MM.1S (cell line): Measurements from ENCODE around the gene CNGB1.
"Not testable (repeated sequence)": the region's sequence is repeated elsewhere in the genome, so short reads cannot be mapped to it uniquely, and the experiment has no call there.

Experiments used
- DNase-seq: peaks from one replicate; pipeline ENCODE4 v3.0.0-alpha.2; 2015
- H2AFZ ChIP-seq: fragments of 300-600 bp; sonication (generic); 2 replicates; pipeline ENCODE4 v1.6.0; 2016; ENCODE audit warnings: antibody characterized with exemption, low read length
- H3F3A ChIP-seq: fragments of 300-600 bp; sonication (generic); 2 replicates; pipeline ENCODE4 v1.6.1; 2016; ENCODE audit warnings: mild to moderate bottlenecking, antibody characterized with exemption, low read length, moderate library complexity, mixed read lengths; ENCODE audit not compliant: insufficient read depth
- H3K27ac ChIP-seq: fragments of 300-600 bp; sonication (generic); 2 replicates; pipeline ENCODE4 v1.5.1; 2016; ENCODE audit warnings: mild to moderate bottlenecking, low read length
- H3K27me3 ChIP-seq: fragments of 300-600 bp; sonication (generic); replicated peaks from 2 replicates; pipeline ENCODE4 v1.6.0; 2016; ENCODE audit warnings: low read length; ENCODE audit not compliant: insufficient read depth
- H3K36me3 ChIP-seq: fragments of 300-600 bp; sonication (generic); replicated peaks from 2 replicates; pipeline ENCODE4 v1.6.1; 2016; ENCODE audit warnings: mild to moderate bottlenecking, low read length, mixed read lengths; ENCODE audit not compliant: insufficient read depth
- H3K4me1 ChIP-seq: fragments of 300-600 bp; sonication (generic); 2 replicates; pipeline ENCODE4 v1.6.1; 2016; ENCODE audit warnings: low read length, mixed read lengths
- H3K4me2 ChIP-seq: fragments of 300-600 bp; sonication (generic); 2 replicates; pipeline ENCODE4 v1.6.0; 2016; ENCODE audit warnings: low read depth, low read length
- H3K4me3 ChIP-seq: fragments of 300-600 bp; sonication (generic); 2 replicates; pipeline ENCODE4 v1.5.1; 2016; ENCODE audit warnings: low read length, mixed read lengths
- H3K79me2 ChIP-seq: fragments of 300-600 bp; sonication (generic); 2 replicates; pipeline ENCODE4 v1.6.1; 2016; ENCODE audit warnings: mixed run types, low read length, mixed read lengths
- H3K9ac ChIP-seq: fragments of 300-600 bp; sonication (generic); 2 replicates; pipeline ENCODE4 v1.6.1; 2016; ENCODE audit warnings: low read length, mixed read lengths
- H3K9me2 ChIP-seq: fragments of 300-600 bp; sonication (generic); replicated peaks from 2 replicates; pipeline ENCODE4 v1.6.1; 2016; ENCODE audit warnings: mild to moderate bottlenecking, low read length, mixed read lengths; ENCODE audit not compliant: insufficient read depth
- H3K9me3 ChIP-seq: fragments of 300-600 bp; sonication (generic); replicated peaks from 2 replicates; pipeline ENCODE4 v1.6.1; 2016; ENCODE audit warnings: mild to moderate bottlenecking, low read length, mixed read lengths; ENCODE audit not compliant: insufficient read depth
- H4K20me1 ChIP-seq: fragments of 300-600 bp; sonication (generic); 2 replicates; pipeline ENCODE4 v1.6.1; 2016; ENCODE audit warnings: mild to moderate bottlenecking, low read length, moderate library complexity, mixed read lengths; ENCODE audit not compliant: insufficient read depth
- EZH2 ChIP-seq: fragments of 300-600 bp; sonication (generic); optimal IDR thresholded peaks from 2 replicates; pipeline ENCODE3; 2017; ENCODE audit warnings: low read depth, mild to moderate bottlenecking, antibody characterized with exemption, low read length, mixed read lengths
- EZH2phosphoT487 ChIP-seq: fragments of 300-600 bp; sonication (generic); IDR thresholded peaks from 2 replicates; pipeline ENCODE4 v1.6.1; 2018; ENCODE audit warnings: antibody characterized with exemption, low read length
- TF ChIP-seq, protein P1 (sequence below): fragments of 300-600 bp; sonication (generic); IDR thresholded peaks from 2 replicates; pipeline ENCODE4 v1.5.1; 2016; ENCODE audit warnings: antibody characterized with exemption, low read length, mixed read lengths

The CNGB1 gene

DNA sequence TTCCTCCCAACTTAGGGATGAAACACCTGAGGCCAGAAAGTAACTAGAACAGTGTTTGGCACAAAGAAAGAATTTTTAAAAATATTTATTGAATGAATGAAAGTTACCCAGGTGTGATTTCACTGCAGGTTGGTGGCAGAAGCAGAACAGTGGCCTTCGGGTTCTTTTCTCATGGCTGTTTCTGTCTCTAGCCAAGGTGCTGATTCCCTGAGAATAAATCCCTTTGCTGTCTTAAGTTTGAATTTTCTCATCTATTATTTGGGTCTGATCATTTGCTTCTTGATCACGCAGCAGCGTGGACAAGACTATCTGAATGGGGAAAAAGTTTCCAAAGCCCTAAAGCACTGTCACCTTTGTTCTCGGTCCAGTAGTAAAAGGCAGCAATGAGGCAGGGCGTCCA is 95.6 kb downstream of the CNGB1 start:
- no peaks in the 10 kb centered on the region for H3K9me3 ChIP-seq
- DNase-seq: no peak
- TF ChIP-seq, protein P1, sequence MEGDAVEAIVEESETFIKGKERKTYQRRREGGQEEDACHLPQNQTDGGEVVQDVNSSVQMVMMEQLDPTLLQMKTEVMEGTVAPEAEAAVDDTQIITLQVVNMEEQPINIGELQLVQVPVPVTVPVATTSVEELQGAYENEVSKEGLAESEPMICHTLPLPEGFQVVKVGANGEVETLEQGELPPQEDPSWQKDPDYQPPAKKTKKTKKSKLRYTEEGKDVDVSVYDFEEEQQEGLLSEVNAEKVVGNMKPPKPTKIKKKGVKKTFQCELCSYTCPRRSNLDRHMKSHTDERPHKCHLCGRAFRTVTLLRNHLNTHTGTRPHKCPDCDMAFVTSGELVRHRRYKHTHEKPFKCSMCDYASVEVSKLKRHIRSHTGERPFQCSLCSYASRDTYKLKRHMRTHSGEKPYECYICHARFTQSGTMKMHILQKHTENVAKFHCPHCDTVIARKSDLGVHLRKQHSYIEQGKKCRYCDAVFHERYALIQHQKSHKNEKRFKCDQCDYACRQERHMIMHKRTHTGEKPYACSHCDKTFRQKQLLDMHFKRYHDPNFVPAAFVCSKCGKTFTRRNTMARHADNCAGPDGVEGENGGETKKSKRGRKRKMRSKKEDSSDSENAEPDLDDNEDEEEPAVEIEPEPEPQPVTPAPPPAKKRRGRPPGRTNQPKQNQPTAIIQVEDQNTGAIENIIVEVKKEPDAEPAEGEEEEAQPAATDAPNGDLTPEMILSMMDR: no peak
- TF ChIP-seq EZH2phosphoT487 (no peak), EZH2 (no peak)
- H3K9me2 ChIP-seq: no peaks in the 10 kb centered on the region
- no peaks in the 10 kb centered on the region for H3K36me3 ChIP-seq
- H4K20me1 ChIP-seq: no peaks in the 10 kb centered on the region
- no peaks in the 10 kb centered on the region for H3F3A ChIP-seq
- no peaks in the 10 kb centered on the region; the same call in 1 of the 2 replicates for H3K4me1 ChIP-seq
- H3K27ac ChIP-seq: no peak overlapping the region
- no peak overlapping the region for H3K9ac ChIP-seq
- H3K79me2 ChIP-seq: no peaks in the 10 kb centered on the region
- H3K4me2 ChIP-seq: no peak overlapping the region
- no peak overlapping the region for H3K4me3 ChIP-seq
- no peaks in the 10 kb centered on the region for H3K27me3 ChIP-seq
- H2AFZ ChIP-seq: no peak overlapping the region

DNA sequence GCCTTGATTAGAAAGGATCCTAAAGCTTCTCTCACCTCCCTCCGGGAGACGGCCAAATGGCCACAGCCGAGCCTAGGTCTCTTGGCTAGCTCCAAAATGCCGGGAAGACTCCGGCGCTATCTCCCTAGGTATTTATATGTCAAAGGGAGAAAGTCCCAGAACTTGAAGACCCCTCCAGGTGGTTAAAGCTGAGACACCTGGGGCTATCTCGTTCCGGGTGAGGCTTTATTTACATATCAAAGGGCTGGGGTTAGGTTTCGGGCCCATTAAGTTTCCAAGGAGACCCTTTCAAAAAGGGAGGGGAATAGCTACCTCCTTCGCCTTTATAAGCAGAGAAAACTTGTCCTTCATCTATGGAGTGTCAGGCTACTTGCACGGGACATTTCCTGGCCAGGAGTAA is 97.7 kb downstream of the CNGB1 start:
- Histone ChIP-seq H3K9ac (no peak overlapping the region), H3K36me3 (no peaks in the 10 kb centered on the region), H3K4me3 (no peak overlapping the region), H3K27ac (no peak overlapping the region), H3K27me3 (no peaks in the 10 kb centered on the region), H4K20me1 (no peaks in the 10 kb centered on the region), H3K4me2 (no peak overlapping the region), H3K4me1 (no peaks in the 10 kb centered on the region; the same call in 1 of the 2 replicates), H3K79me2 (no peaks in the 10 kb centered on the region), H3K9me3 (no peaks in the 10 kb centered on the region), H2AFZ (no peak overlapping the region), H3F3A (no peaks in the 10 kb centered on the region), H3K9me2 (no peaks in the 10 kb centered on the region)
- DNase-seq: no peak
- no peak for TF ChIP-seq EZH2
- no peak for TF ChIP-seq EZH2phosphoT487

DNA sequence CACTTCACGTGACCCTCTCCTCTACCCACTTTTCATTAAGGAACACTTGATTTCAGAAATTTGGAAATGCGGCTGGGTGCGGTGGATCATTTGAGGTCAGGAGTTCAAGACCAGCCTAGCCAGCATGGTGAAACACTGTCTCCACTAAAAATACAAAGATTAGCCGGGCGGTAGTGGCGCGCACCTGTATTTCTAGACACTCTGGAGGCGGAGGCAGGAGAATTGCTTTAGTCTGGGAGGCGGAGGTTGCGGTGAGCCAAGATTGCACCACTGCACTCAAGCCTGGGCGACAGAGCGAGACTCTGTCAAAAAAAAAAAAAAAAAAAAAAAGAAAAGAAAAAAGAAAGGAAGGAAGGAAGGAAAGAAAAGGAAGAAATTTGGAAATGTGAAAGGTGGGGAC is 98.2 kb downstream of the CNGB1 start:
- not testable (repeated sequence) for H3K9ac ChIP-seq, H2AFZ ChIP-seq, H3K9me2 ChIP-seq, H3K36me3 ChIP-seq, H3K4me3 ChIP-seq, H4K20me1 ChIP-seq, H3K4me1 ChIP-seq, H3K9me3 ChIP-seq, DNase-seq, H3K4me2 ChIP-seq, H3K27me3 ChIP-seq, H3F3A ChIP-seq, H3K79me2 ChIP-seq, H3K27ac ChIP-seq

DNA sequence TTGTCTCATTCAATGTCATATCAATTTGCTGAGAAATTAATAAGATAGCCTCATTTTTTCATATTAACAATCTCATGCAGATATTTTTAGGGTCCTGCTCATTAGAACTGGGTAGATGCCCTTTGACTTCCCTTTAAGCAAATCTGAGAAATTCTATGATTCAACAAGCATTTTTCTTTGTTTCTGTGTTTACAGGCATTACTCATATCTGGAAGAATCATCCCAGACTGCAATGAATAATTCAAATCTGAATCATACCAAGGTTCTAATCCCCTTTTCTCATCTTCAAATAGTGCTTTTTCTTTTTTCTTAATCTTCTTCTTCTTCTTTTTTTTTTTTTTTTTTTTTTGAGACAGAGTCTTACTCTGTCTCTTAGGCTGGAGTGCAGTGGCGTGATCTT is 99.5 kb downstream of the CNGB1 start:
- H3K79me2 ChIP-seq: no peaks in the 10 kb centered on the region
- H3K4me2 ChIP-seq: no peak overlapping the region
- TF ChIP-seq EZH2 (no peak), EZH2phosphoT487 (no peak)
- TF ChIP-seq, protein P1: no peak
- H2AFZ ChIP-seq: no peak overlapping the region
- H3K9ac ChIP-seq: no peak overlapping the region
- H3F3A ChIP-seq: no peaks in the 10 kb centered on the region
- no peaks in the 10 kb centered on the region for H3K9me2 ChIP-seq
- no peaks in the 10 kb centered on the region for H3K27me3 ChIP-seq
- H3K4me3 ChIP-seq: no peak overlapping the region
- H3K9me3 ChIP-seq: no peaks in the 10 kb centered on the region
- no peaks in the 10 kb centered on the region; the same call in 1 of the 2 replicates for H3K4me1 ChIP-seq
- no peak overlapping the region for H3K27ac ChIP-seq
- H3K36me3 ChIP-seq: no peaks in the 10 kb centered on the region
- no peaks in the 10 kb centered on the region for H4K20me1 ChIP-seq
- DNase-seq: no peak
